H1 (cell line): Measurements from ENCODE around the gene DNASE1. TPM values are rescaled to one million over a fixed set of nuclear protein-coding genes. Genes with fewer than 3 reads are reported as not detected.

Source experiments
- CTCF ChIA-PET: fragments of 300-600 bp; sonication (Branson Sonifier 250); formaldehyde crosslinking; loops from one replicate; lab custom pipeline; 2021; ENCODE audit not compliant: partially characterized antibody; lab: Charles Lee
- POLR2A ChIA-PET: fragments of 300-600 bp; sonication (Branson Sonifier 250); formaldehyde crosslinking; loops from one replicate; lab custom pipeline; 2021; ENCODE audit warnings: inconsistent platforms; ENCODE audit not compliant: partially characterized antibody; lab: Charles Lee
- DNase-seq, 2 experiments: peaks; one replicate each; pipeline versions ENCODE4 v3.0.0 to v3.0.0-alpha.2; 2010 to 2022; ENCODE audit warnings: low spot score in 2 of 2, low read depth in 1 of 2, mixed read lengths in 1 of 2
- FAIRE-seq: peaks from 2 replicates; lab custom pipeline; 2011; peaks lifted over from hg19 to GRCh38; lab: Jason Lieb, UNC
- H2AFZ ChIP-seq: 2 replicates; pipeline ENCODE4 v1.8.1; 2012; ENCODE audit warnings: low read length, inconsistent platforms
- H2AK5ac ChIP-seq: 2 replicates; pipeline ENCODE4 v1.6.1; 2013; ENCODE audit warnings: low read depth, low read length
- H2BK120ac ChIP-seq: replicated peaks from 2 replicates; pipeline ENCODE3; 2013; ENCODE audit warnings: low read depth, low read length, inconsistent platforms
- H2BK12ac ChIP-seq: 2 replicates; pipeline ENCODE4 v1.6.1; 2013; ENCODE audit warnings: low read depth, low read length
- H2BK15ac ChIP-seq: 2 replicates; pipeline ENCODE4 v1.6.1; 2013; ENCODE audit warnings: low read length
- H2BK20ac ChIP-seq: 2 replicates; pipeline ENCODE4 v1.6.1; 2013; ENCODE audit warnings: low read length
- H2BK5ac ChIP-seq: 2 replicates; pipeline ENCODE4 v1.6.1; 2013; ENCODE audit warnings: low read depth, low read length
- H3K14ac ChIP-seq: 2 replicates; pipeline ENCODE4 v1.6.1; 2013; ENCODE audit warnings: inconsistent platforms; ENCODE audit not compliant: insufficient read length
- H3K18ac ChIP-seq: 2 replicates; pipeline ENCODE4 v1.6.1; 2013; ENCODE audit warnings: low read length; ENCODE audit errors: extremely low read depth
- H3K23ac ChIP-seq: 2 replicates; pipeline ENCODE4 v1.6.1; 2013; ENCODE audit warnings: inconsistent platforms; ENCODE audit not compliant: insufficient read length
- H3K23me2 ChIP-seq: 2 replicates; pipeline ENCODE4 v1.6.1; 2013; ENCODE audit warnings: low read depth, low read length
- H3K27ac ChIP-seq: 2 replicates; pipeline ENCODE4 v1.6.1; 2011; ENCODE audit warnings: low read depth, low read length, inconsistent platforms
- H3K27me3 ChIP-seq, 4 experiments: replicated peaks in 1 of 4; 1 replicate in 1 of 4; 2 replicates in 3 of 4; pipeline versions ENCODE4 v1.6.1 to v1.8.1; 2011 to 2013; ENCODE audit warnings: low read length in 3 of 4, mild to moderate bottlenecking in 3 of 4, inconsistent platforms in 2 of 4, mixed read lengths in 2 of 4, moderate library complexity in 1 of 4; ENCODE audit not compliant: control insufficient read depth in 3 of 4, insufficient read depth in 3 of 4; ENCODE audit errors: extremely low read depth in 1 of 4
- H3K36me3 ChIP-seq, 4 experiments: 2 replicates each; pipeline versions ENCODE4 v1.6.1 to v1.8.1; 2011 to 2013; ENCODE audit warnings: mild to moderate bottlenecking in 4 of 4, low read length in 3 of 4, moderate library complexity in 2 of 4, control low read depth in 1 of 4, inconsistent platforms in 1 of 4; ENCODE audit not compliant: insufficient read depth in 4 of 4, control insufficient read depth in 2 of 4
- H3K4ac ChIP-seq: replicated peaks from 2 replicates; pipeline ENCODE3; 2013; ENCODE audit warnings: low read length, low read depth, mixed read lengths, inconsistent platforms; ENCODE audit not compliant: insufficient read length
- H3K4me1 ChIP-seq, 4 experiments: replicated peaks in 1 of 4; 1 replicate in 1 of 4; 2 replicates in 3 of 4; pipeline versions ENCODE4 v1.6.1 to v1.8.1; 2011 to 2013; ENCODE audit warnings: low read length in 3 of 4, inconsistent platforms in 2 of 4, mixed read lengths in 1 of 4; ENCODE audit not compliant: insufficient read depth in 4 of 4, control insufficient read depth in 3 of 4
- H3K4me2 ChIP-seq, 2 experiments: 2 replicates each; pipeline versions ENCODE4 v1.6.1 to v1.8.1; 2011 to 2013; ENCODE audit warnings: low read depth in 2 of 2, low read length in 2 of 2, control low read depth in 1 of 2, inconsistent platforms in 1 of 2, mild to moderate bottlenecking in 1 of 2; ENCODE audit not compliant: insufficient read depth in 1 of 2
- H3K4me3 ChIP-seq, 4 experiments: fragments of 200-600, 300-600 bp in 1 of 4; sonication (generic), shearing (Covaris generic), sonication (Bioruptor Twin) in 1 of 4; 2 replicates each; pipeline versions ENCODE4 v1.5.1 to v1.8.1; 2011 to 2016; ENCODE audit warnings: low read length in 4 of 4, low read depth in 3 of 4, control low read depth in 2 of 4, inconsistent platforms in 2 of 4, mild to moderate bottlenecking in 2 of 4, mixed read lengths in 1 of 4, moderate library complexity in 1 of 4; ENCODE audit not compliant: insufficient read depth in 2 of 4; ENCODE audit errors: extremely low read depth in 1 of 4
- H3K56ac ChIP-seq: replicated peaks from 2 replicates; pipeline ENCODE3; 2013; ENCODE audit warnings: low read depth, mild to moderate bottlenecking, mixed read lengths, low read length, inconsistent platforms; ENCODE audit not compliant: insufficient read length
- H3K79me1 ChIP-seq: 2 replicates; pipeline ENCODE4 v1.6.1; 2013; ENCODE audit warnings: low read depth, low read length, control low read depth
- H3K79me2 ChIP-seq, 2 experiments: 2 replicates each; pipeline versions ENCODE4 v1.6.1 to v1.8.1; 2012 to 2013; ENCODE audit warnings: low read length in 2 of 2, mild to moderate bottlenecking in 2 of 2, inconsistent platforms in 1 of 2; ENCODE audit not compliant: insufficient read depth in 2 of 2, control insufficient read depth in 1 of 2
- H3K9ac ChIP-seq, 4 experiments: replicated peaks in 1 of 4; 1 replicate in 1 of 4; 2 replicates in 3 of 4; pipeline versions ENCODE4 v1.6.1 to v1.8.1; 2011 to 2013; ENCODE audit warnings: low read depth in 3 of 4, low read length in 3 of 4, control low read depth in 2 of 4, mild to moderate bottlenecking in 2 of 4, moderate library complexity in 2 of 4, inconsistent platforms in 1 of 4; ENCODE audit errors: extremely low read depth in 1 of 4
- H3K9me3 ChIP-seq, 2 experiments: 2 replicates each; pipeline versions ENCODE4 v1.6.1 to v1.8.1; 2012 to 2013; ENCODE audit warnings: mild to moderate bottlenecking in 2 of 2, moderate library complexity in 2 of 2, control low read depth in 1 of 2, inconsistent platforms in 1 of 2, low read depth in 1 of 2, low read length in 1 of 2, mixed read lengths in 1 of 2; ENCODE audit not compliant: insufficient read depth in 2 of 2
- H4K20me1 ChIP-seq, 2 experiments: replicated peaks in 1 of 2; 2 replicates each; pipeline versions ENCODE3 to v1.8.1; 2011 to 2013; ENCODE audit warnings: inconsistent platforms in 2 of 2, low read length in 2 of 2, mild to moderate bottlenecking in 1 of 2; ENCODE audit not compliant: insufficient read depth in 2 of 2, control insufficient read depth in 1 of 2
- H4K5ac ChIP-seq: 2 replicates; pipeline ENCODE4 v1.6.1; 2013; ENCODE audit warnings: low read length, low read depth, mixed read lengths, inconsistent platforms; ENCODE audit not compliant: insufficient read length
- H4K8ac ChIP-seq: 2 replicates; pipeline ENCODE4 v1.8.0; 2013; ENCODE audit warnings: mild to moderate bottlenecking, moderate library complexity, low read length, inconsistent platforms; ENCODE audit not compliant: insufficient read depth; ENCODE audit errors: extremely low read depth
- H4K91ac ChIP-seq: replicated peaks from 2 replicates; pipeline ENCODE3; 2013; ENCODE audit warnings: low read length, mixed read lengths, inconsistent platforms; ENCODE audit not compliant: insufficient read length
- SP1 ChIP-seq: IDR thresholded peaks from 2 replicates; pipeline ENCODE4 v1.6.1; 2011; ENCODE audit warnings: low read depth, low read length
- WGBS, 2 experiments: shearing (Covaris generic) in 1 of 2; methylation state at CpG; one replicate each; pipeline versions ENCODE4 v1.1.6 to v1.1.7; 2013 to 2015; ENCODE audit warnings: low lambda C conversion rate in 2 of 2, mixed read lengths in 2 of 2, inconsistent platforms in 1 of 2, low coverage in 1 of 2, missing lambda C conversion rate in 1 of 2; ENCODE audit not compliant: insufficient replicate concordance in 2 of 2, insufficient coverage in 1 of 2, insufficient read length in 1 of 2; ENCODE audit errors: extremely low coverage in 1 of 2, missing lambda C conversion rate in 1 of 2; 5-methylcytosine and 5-hydroxymethylcytosine counted together
- polyA plus RNA-seq, 7 experiments: library from polyadenylated mRNA; depleted of rRNA in 3 of 7; stranded (reverse) in 5 of 7; unstranded in 2 of 7; fragments of >200 nt in 5 of 7; fragments of 200-250 nt in 2 of 7; gene quantifications; 1 replicate in 5 of 7; 2 replicates in 1 of 7; 4 replicates in 1 of 7; pipeline versions ENCODE4 v1.2.1 to v1.2.3, GENCODE V29; 2011 to 2013; ENCODE audit warnings: missing spikeins in 2 of 7, mixed read lengths in 2 of 7
- total RNA-seq: library from RNA; stranded (reverse); fragmentation: NEBNext Ultra II Directional; extraction: Animal tissue kit (Norgen Biotek cat#: 25700); gene quantifications from 2 replicates; pipeline ENCODE4 v1.2.1, GENCODE V29; 2021
- TF ChIP-seq, protein P1 (sequence below): IDR thresholded peaks from 2 replicates; pipeline ENCODE4 v1.6.1; 2012; ENCODE audit warnings: inconsistent platforms
- TF ChIP-seq, protein P2 (sequence below): IDR thresholded peaks from 2 replicates; pipeline ENCODE4 v1.6.1; 2012; ENCODE audit warnings: inconsistent platforms

The DNASE1 gene
- total and polyA plus RNA-seq, 2 of the 8 experiments (the other 6 are each of a cell fraction or from before 2014, with no cell fraction given), result 11.5 to 16.7 TPM

DNA sequence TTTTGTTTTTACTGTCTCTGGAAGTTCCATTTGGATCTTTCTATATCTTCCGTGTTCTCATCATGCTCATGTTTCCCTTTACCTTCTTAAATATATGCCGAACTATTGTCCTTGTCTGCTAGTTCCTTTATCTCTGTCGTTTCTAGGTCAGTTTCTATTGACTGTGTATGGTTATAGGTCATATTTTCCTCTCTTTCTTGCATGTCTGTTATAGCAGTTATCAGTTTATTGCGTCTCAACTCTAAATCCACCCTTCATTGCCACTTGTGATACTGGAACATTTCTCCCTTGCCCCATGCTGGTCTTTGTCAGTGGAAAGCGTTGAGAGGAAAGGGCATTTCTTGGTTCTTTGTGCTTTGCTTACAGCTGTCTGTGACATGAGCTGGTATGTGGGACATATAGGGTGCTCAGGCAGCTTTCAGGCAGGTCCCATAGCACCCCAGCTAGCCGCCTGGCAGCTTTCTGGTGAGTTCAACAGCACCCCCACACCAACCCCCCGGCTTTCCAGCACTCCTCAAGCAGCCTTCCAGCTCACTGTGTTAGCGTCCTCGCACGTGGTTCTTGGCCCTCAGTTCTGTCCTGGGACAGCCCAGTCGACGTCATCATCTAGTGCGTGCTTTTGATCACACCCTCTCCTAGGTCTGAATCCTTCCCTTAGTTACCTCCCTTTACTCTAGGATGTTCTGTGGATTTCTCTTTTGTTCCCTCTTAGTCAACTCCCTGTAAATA lies 15.4 kb upstream of the DNASE1 start:
- H3K79me2 ChIP-seq, result no peaks in the 10 kb centered on the region
- H3K9me3 ChIP-seq, result no peaks in the 10 kb centered on the region
- peaks cover 6 to 20% (median 13%) of the 10 kb centered on the region in 4 experiments; a peak in 6 of 7 replicates for H3K4me1 ChIP-seq
- H3K4me2 ChIP-seq, result no peak overlapping the region
- no peak overlapping the region for H3K4me3 ChIP-seq
- H3K27ac ChIP-seq, result no peak overlapping the region
- TF ChIP-seq, protein P1, sequence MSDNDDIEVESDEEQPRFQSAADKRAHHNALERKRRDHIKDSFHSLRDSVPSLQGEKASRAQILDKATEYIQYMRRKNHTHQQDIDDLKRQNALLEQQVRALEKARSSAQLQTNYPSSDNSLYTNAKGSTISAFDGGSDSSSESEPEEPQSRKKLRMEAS, result peak; percentile 80
- TF ChIP-seq, protein P2, sequence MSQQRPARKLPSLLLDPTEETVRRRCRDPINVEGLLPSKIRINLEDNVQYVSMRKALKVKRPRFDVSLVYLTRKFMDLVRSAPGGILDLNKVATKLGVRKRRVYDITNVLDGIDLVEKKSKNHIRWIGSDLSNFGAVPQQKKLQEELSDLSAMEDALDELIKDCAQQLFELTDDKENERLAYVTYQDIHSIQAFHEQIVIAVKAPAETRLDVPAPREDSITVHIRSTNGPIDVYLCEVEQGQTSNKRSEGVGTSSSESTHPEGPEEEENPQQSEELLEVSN, result peak; percentile 71
- TF ChIP-seq SP1, result no peak
- 0 out of 2 replicates have a peak overlapping the region, but pooled peaks have one; percentile 25 for H3K18ac ChIP-seq
- H2AFZ ChIP-seq, result no peak overlapping the region
- FAIRE-seq, result peak; percentile 24
- H4K8ac ChIP-seq, result no peak overlapping the region
- peaks cover 4% of the 10 kb centered on the region for H3K79me1 ChIP-seq
- H3K27me3 ChIP-seq, result no peaks in the 10 kb centered on the region
- no peak overlapping the region for H3K14ac ChIP-seq
- no peak overlapping the region for H4K91ac ChIP-seq
- H2BK20ac ChIP-seq, result peak overlapping the region; percentile 13; the same call in 1 of the 2 replicates
- peak overlapping the region; percentile 20; the same call in 1 of the 2 replicates for H2BK5ac ChIP-seq
- no peak overlapping the region for H3K23ac ChIP-seq
- no peak overlapping the region; the same call in 1 of the 2 replicates for H2AK5ac ChIP-seq
- no peaks in the 10 kb centered on the region for H4K20me1 ChIP-seq
- H3K23me2 ChIP-seq, result no peaks in the 10 kb centered on the region
- H4K5ac ChIP-seq, result peak overlapping the region; percentile 13
- 0 out of 2 replicates have a peak overlapping the region, but pooled peaks have one; percentile 48 for H2BK15ac ChIP-seq
- 81% methylated on average over 13 of the region's 13 CpGs; no CpG with 5 or more reads in 1 of the 2 experiments for WGBS, 2 experiments
- H3K36me3 ChIP-seq, result no peaks in the 10 kb centered on the region
- no peak overlapping the region for H2BK12ac ChIP-seq
- POLR2A ChIA-PET, result interaction anchor here (1.2 to 2.4 kb wide), 2 partner anchors 10 to 12 kb away, joined by 4 to 10 read pairs; no protein-coding TSS in a partner anchor
- no peak overlapping the region for H2BK120ac ChIP-seq
- no peak overlapping the region; a peak in 1 of 7 replicates for H3K9ac ChIP-seq
- CTCF ChIA-PET, result interaction anchor here (0.6 to 2.4 kb wide), 5 partner anchors 8 to 1645 kb away, joined by 3 to 10 read pairs (median 4); no protein-coding TSS in a partner anchor
- no peak for DNase-seq
- peak overlapping the region; percentile 4 for H3K4ac ChIP-seq
- H3K56ac ChIP-seq, result no peak overlapping the region
